T-helper 1 cell (primary cell): ENCODE data around the gene TEN1.
"Not testable (repeated sequence)": the region's sequence is repeated elsewhere in the genome, so short reads cannot be mapped to it uniquely, and the experiment has no call there.

Source experiments
- DNase-seq, 5 donors: peaks; one replicate each; pipeline ENCODE4 v3.0.0-alpha.2; 2012 to 2020
- total RNA-seq, 4 donors: gene quantifications; one replicate each; lab custom pipeline; 2026; lab: John Stamatoyannopoulos, UW

Gene TEN1
- total RNA-seq, result 0 to 0.15 (median 0.06) reads per million in 4 donors

GRCh38 chr17:75978938-75979704, at the start of gene TEN1, which contains the start of gene ACOX1:
Gene TEN1, plus strand, starts transcription at chr17:75979240. Its CDS starts 6,953 bp downstream, at chr17:75986193.
Gene ACOX1, minus strand, starts transcription at chr17:75979166. Its CDS starts 93 bp downstream, at chr17:75979073.
- DNase-seq, result peak; percentile 91 to 96 (median 93)

- no peak for DNase-seq
Measured at GRCh38 chr17:75931062-75931461, 48.0 kb upstream of the TEN1 start.

- no peak for DNase-seq
Measured at GRCh38 chr17:75932852-75933251, 46.2 kb upstream of the TEN1 start.

DNA sequence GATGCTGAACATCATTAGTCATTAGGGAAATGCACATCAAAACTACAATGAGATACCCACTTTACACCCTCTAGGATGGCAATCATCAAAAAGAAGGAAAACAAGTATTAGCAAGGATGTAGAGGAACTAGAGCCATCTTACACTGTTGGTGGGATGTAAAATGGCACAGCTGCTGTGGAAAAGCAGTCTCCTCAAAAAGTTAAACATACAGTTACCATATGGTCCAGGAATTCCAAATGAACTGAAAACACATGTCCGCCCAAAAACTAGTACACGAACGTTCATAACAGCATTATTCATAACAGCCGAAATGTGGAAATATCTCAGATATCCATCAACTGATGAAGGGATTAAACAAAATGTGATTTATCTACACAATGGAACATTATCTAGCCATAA, 45.2 kb upstream of the TEN1 start:
- no peak for DNase-seq

DNA sequence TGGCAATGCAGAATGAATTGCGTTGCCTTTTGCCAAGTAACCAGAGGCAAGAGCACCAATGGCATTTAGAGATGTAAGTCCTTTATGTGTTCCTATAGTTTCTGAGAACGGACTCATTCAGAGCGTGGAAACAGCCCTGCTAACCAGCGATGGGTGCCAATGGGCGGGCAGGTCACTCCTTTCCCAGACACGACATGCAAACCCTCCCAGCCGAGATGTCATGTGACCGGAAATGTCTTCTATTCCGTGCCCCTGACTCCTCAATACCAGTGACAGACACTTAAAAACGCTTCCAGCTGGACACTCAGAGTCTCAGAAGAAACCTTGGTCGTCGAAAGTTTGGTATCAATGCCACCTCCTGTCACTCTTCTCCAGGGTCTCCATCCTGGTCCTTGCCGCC, 41.4 kb upstream of the TEN1 start:
- no peak for DNase-seq

GRCh38 chr17:75940727-75941441, 38.2 kb upstream of the TEN1 start, which contains the start of gene FBF1:
Gene FBF1, minus strand, starts transcription at chr17:75941042. Its CDS starts 2,893 bp downstream, at chr17:75938149.
- peak; percentile 75 to 86 (median 84) for DNase-seq

GRCh38 chr17:75941442-75941819, 37.6 kb upstream of the TEN1 start:
- DNase-seq, result no peak

GRCh38 chr17:75942473-75942872, 36.6 kb upstream of the TEN1 start:
- no peak for DNase-seq

- no peak for DNase-seq
Measured at GRCh38 chr17:75943491-75943890, 35.5 kb upstream of the TEN1 start.

GRCh38 chr17:75945211-75945610, 33.8 kb upstream of the TEN1 start:
- DNase-seq, result no peak

GRCh38 chr17:75950421-75950820, 28.6 kb upstream of the TEN1 start:
- DNase-seq, result no peak

- DNase-seq, result peak in 1 of 5 donors; percentile 17
Measured at GRCh38 chr17:75950855-75951554, 28.0 kb upstream of the TEN1 start.

DNA sequence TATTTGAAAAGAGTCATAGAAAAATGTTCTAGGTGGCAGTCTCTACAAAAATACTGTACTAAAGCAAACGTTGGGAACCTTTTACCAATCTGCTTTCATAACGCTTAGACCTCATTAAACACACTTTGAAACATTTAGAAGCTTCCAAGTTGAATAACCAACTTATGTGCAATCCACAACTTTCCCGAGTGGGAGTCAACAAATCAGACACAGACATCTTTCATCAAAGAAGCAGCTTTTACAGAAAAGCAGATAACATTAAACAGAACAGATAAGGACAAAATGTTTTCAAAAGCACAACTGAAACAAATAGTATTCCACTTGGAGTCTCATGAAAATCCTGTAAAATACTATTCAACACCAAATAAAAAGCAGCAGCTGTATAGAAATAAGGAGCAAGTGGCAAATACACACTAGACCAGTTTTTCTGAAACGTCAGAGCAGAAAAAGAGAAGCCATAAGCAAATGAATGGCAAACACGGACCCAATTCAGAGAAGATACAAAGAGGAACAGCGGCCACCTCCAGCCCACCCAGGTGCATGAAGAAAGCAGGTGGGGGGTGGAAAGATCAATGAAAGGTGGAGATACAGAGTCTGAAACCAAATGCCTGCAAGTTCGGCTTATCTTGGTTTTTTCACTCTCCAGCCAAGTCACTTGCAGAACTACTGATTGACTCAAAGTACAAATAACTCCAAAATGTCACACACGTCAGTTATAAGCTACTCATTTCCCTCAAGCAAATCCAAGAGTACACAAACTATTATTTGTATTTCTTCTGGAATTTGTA, 19.8 kb upstream of the TEN1 start:
- DNase-seq, result no peak

DNA sequence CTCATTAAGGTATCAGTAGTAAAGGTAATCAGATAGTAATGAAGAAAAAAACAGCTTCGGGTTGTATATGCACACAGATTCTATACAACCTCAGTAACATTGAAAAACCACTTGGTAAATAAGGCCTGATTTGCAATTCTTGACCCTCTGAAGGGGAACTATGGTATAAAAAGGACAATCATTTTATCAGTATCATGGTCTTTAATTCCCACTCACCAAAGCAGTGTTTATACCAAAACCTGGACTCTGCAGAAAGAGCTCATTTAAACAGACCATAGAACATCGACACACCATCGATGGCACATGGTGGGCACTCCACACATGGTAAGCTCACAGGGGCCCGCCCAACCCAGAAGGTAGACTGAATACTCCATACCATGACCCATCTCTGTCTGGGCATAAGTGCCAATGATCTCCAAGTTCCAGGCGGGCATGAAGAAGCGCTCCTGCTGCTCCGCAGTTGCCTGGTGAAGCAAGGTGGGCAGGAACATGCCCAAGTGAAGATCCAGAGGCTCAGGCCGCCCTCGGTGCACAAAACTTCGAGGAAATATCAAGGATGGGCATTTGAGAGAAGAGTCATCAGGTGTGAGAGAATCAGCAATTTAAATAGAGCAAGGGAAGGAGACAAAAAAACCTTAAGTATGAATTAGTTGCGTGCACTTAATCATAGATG, 19.1 kb upstream of the TEN1 start:
- no peak for DNase-seq

GRCh38 chr17:75965468-75965867, 13.6 kb upstream of the TEN1 start:
- DNase-seq, result no peak

- DNase-seq, result not testable (repeated sequence)
Measured at GRCh38 chr17:75969044-75969443, 10.0 kb upstream of the TEN1 start.

DNA sequence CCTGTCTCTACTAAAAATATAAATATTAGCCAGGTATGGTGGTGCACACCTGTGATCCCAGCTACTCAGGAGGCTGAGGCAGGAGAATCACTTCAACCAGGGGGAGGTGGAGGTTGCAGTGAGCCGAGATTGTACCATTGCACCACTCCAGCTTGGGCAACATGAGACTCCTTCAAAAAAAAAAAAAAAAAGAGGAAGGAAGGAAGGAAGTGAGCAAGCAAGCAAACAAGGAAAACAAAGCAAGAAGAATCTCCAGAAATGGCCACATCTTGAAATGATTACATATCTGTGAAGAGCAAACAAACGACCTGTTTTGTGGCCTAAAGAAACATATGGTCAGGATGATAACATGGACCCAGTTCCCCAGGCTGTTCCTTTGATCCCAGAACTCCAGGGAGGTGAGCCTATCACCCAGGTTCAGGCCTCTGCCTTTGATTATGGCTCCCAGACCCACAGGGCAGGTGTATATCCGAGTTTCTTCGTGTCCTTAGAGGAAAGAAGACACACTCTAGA, 9.0 kb upstream of the TEN1 start:
- no peak for DNase-seq

DNA sequence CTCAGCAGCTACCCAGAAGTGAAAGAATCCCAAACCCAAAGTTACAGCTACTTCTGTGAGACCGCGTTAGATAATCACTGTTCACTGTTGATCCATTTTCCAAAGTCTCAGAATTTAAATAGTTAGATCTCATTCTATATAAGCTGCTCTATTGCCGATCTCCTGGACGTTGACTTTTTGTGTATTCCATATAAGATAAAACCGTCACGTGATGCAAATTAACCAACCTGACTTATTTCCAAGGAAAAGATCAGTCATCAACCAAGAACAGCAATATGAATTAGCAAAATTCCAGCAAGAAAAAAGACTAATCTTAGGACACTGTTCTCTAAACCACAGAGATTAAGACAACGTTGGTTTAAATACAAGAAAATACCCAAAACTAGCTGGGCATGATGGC, 8.4 kb upstream of the TEN1 start:
- DNase-seq, result no peak

- DNase-seq, result not testable (repeated sequence)
Measured at GRCh38 chr17:75975187-75975586, 3.9 kb upstream of the TEN1 start.

DNA sequence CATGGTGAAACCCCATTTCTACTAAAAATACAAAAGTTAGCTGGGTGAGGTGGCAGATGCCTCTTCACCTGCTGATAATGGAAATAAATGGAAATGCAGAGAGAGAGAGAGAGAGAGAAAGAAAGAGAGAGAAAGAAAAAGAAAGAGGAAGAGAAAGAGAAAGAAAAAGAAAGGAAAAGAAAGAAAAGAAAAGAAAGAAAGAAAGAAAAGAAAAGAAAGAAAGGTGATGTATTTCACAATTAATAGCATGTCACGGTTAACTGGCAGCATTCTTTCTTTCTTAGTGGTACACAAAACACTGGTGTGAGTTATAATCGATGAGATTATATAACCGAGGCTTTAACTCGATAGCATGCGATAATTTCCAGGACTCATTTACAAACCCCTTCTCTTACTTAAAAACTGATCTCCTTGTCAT, 3.3 kb upstream of the TEN1 start:
- no peak for DNase-seq

- DNase-seq, result no peak
Measured at GRCh38 chr17:75976175-75976848, 2.7 kb upstream of the TEN1 start.
